Cardiac fibroblast (primary cell): ENCODE data around the gene PRPF31.

ENCODE experiments used
- DNase-seq, 2 donors: peaks; one replicate each; pipeline versions ENCODE4 v3.0.0 to v3.0.0-alpha.2; 2010; ENCODE audit warnings: low read depth in 2 of 2
- H3K4me3 ChIP-seq, 2 donors: replicated peaks in 1 of 2; 1 replicate in 1 of 2; 2 replicates in 1 of 2; pipeline ENCODE4 v1.5.1; 2011; ENCODE audit warnings: low read depth in 2 of 2, low read length in 2 of 2, mild to moderate bottlenecking in 2 of 2, moderate library complexity in 1 of 2
- CTCF ChIP-seq: IDR thresholded peaks from one replicate; pipeline ENCODE4 v1.5.1; 2011; ENCODE audit warnings: low read depth, mild to moderate bottlenecking, low read length, inconsistent platforms

Gene PRPF31

GRCh38 chr19:54172471-54173358 is 57.2 kb downstream of the PRPF31 start, which contains the start of gene TMC4:
TSS of gene TMC4 (minus strand) at chr19:54173160. CDS start at chr19:54173117, 43 bp downstream.
- no peak for TF ChIP-seq CTCF
- DNase-seq: peak in 1 of 2 donors; percentile 63
- no peak within 1 kb of the TSS for H3K4me3 ChIP-seq

DNA sequence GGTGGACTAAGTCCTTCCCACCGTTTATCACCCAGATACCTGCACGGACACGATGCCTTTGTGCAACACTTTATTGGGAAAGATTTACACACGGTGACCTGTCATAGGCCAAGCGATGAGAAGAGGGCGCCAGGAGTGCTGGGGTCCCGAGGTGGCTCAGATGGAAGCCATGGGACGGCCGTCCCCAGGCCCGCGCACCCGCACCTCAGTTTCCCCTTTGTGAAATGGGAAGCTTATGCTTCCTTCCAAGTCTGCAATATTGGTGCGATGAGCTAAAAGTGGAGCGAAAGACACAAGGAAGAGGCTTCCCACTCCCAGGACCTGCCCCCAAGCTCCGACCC is 57.8 kb downstream of the PRPF31 start:
- H3K4me3 ChIP-seq: no peak overlapping the region
- TF ChIP-seq CTCF: no peak
- DNase-seq: no peak

GRCh38 chr19:54173951-54174834 is 58.6 kb downstream of the PRPF31 start:
- H3K4me3 ChIP-seq: no peak overlapping the region
- DNase-seq: no peak
- TF ChIP-seq CTCF: no peak

GRCh38 chr19:54178581-54179261 is 63.2 kb downstream of the PRPF31 start:
- TF ChIP-seq CTCF: no peak
- DNase-seq: no peak
- H3K4me3 ChIP-seq: no peak overlapping the region

DNA sequence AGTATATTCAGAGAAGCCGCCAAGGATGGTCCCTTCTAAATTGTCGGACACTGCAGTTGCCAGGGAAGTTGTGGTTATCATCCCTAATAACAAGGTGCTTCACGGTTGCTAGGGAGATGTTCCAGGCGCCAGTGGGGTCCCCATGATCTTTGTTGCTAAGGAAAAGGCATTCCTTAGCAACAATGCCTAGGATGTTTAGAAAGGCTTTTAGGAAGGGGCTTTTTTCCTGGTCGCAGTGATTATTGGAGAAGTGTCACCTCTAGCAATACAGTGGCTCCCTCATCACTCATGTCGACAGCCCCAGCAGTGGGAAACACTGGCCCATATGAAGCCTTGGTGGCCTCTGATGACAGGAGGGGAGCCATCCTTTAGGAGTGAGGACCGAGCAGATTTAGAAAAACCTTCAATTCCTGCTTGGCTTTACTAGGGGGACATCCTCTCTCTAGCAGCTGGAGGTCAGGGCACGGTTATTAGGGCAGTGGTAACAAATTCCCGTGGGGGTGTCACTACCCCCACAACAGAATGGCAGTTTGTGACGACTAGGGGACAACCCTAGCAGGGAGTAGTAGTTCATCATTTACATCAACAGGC is 63.8 kb downstream of the PRPF31 start:
- no peak for TF ChIP-seq CTCF
- no peak for DNase-seq
- no peak overlapping the region for H3K4me3 ChIP-seq

DNA sequence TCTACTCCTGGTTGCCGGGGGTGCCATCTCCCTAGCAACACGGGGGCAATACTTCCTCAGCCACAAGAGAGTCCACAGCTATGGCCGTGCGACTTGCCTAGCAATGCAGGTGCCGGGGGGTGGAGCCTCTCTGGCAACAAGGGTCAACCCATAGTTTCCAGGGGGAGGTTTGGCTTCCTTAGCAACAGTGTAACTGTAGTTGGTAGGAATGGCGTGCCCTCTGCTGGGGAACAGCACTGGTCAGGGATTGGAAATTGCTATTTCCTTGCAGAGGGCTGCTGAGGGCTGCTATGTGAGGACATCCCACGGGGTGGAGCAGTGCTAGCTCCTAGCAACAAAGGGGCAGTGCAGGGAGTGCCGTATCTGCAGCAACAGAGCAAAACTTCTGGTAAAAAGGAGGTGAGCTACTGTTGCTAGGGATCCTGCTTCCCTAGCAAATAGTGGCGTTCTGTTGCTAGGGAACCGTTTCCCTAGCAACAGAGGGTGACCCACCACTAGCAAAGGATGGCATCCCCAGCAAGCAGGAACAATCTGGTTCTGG is 64.4 kb downstream of the PRPF31 start:
- no peak overlapping the region for H3K4me3 ChIP-seq
- TF ChIP-seq CTCF: peak; percentile 44
- DNase-seq: peak; percentile 61 to 86
